Dermis microvascular lymphatic vessel endothelial cell (primary cell): ENCODE data around the gene PHAF1. TPM values are rescaled to one million over a fixed set of nuclear protein-coding genes. Genes with fewer than 3 reads are reported as not detected.
A peak's percentile ranks its signal among the peaks of the same experiment; 100 is the strongest.

ENCODE experiments used
- DNase-seq, 2 donors: peaks; one replicate each; pipeline versions ENCODE4 v3.0.0 to v3.0.0-alpha.2; 2010; ENCODE audit warnings: low read depth in 2 of 2
- total RNA-seq: library from RNA; depleted of rRNA; stranded (reverse); fragments of >200 nt; gene quantifications from 2 replicates; pipeline ENCODE4 v1.2.1, GENCODE V29; 2014

The PHAF1 gene
- total RNA-seq, 1 donor from 2014 or later: 9.6 TPM

DNA sequence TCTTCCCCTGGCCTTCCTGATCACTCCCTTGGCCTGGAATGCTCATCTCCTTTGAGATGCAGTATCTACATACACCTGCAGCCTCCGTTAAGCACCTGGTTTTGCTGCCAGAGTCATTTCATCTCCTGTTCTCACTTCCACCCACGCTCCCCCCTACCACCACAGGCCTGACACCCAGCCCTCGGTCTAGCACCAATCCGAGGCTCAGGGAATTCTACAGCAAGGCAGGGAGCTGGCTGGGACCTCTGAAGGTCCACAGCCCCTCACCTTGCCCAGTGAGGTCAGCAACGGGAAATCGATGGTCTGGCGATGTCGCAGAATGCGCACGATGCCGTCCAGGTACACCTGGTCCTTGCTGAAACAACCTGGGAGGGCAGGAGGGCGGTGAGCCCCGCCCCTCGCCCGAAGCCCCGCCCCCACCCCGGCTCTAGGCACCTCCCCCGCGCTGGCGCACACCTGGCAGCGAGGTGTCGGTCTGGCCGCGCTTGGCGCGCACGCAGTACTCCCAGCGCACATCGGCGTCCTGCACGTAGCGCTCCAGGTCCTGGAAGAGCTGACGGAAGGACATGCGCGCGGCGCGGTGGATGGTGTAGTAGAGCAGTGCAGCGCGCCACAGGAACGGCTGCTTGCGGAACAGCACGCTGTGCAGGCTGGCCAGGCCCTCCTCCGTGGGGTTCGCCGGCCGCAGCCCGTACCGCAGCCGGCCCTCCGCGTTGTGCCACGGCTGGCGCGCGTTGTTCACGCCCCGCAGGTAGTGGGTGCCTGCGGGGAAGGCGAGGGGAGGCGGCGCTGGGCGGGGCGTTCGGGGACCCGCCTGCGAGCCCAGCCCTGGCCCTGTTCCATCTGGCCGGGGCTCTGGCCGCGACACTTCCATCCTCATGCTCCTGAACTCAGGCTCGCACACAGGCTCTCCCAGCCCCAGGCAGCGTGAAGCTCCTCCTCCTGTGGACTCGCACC, 68.3 kb downstream of the PHAF1 start:
- DNase-seq: peak in 1 of 2 donors; percentile 57

DNA sequence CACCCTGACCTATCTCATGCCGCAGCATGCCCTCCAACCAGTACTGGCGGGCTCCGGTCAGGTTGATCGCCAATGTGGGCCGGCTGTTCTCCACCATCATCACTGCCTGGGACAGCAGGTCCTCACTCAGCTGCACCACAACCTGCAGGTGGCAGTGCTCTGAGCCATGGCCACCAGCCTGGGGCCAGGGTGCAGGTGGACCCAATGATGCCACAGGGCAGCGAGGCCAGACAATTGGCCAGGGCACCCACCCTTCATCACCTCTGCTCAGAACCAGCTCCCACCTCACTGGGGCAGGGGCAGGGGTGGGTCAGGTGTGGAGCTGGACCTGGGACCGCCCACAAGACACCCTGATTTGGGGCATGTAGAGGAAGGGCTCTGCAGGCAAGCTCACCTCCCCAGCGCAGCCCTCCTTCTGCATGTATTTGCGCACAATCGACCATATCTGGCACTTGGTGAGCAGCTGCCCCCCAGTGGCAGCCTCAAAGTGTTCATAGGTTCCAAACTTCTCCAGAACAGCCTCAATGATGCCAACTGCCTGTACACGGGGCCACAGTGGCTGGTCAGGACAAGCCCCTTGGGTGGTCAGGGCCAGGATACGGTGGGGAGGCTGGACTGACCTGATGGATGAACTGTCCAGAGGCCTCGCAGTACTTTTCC, 69.8 kb downstream of the PHAF1 start:
- DNase-seq: peak in 1 of 2 donors; percentile 24

DNA sequence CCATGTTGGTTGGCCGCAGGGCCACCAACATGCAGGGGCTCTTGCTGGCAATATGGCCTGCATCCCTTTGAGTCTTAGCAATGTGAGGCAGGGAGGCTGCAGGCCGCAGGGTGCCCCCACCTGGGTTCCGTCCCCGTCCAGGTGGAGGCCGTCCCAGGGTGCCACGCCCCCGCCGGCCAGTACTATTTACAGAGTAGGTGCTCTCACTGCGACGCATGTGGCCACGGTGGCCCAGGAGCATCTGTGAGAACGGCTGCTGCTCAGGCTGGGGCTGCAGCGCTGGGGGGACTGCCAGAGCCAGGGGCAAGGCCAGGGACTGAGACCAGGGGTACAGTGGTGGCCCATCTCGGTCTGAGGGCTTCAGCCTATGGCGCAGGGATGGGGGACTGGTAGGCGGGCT, 70.4 kb downstream of the PHAF1 start:
- no peak for DNase-seq

DNA sequence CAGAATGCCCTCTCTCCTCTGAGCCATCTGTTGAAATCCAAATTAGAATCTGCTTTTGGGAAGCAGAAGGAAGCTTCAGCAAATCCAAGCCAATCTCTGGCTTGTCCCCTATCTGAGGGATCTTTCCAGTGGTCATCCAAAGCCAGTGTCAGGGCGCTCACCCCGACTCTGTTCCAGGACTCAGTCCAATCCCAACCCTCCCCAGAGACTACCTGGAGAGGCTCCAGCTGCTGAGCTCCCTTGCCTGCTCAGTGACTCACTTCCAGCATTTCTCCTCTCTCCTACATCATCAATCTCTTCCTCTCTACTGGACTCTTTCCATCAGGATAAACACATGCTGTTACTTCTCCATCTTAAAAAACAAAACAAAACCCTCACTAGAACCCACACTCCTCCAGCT, 71.6 kb downstream of the PHAF1 start:
- peak in 1 of 2 donors; percentile 70 for DNase-seq

DNA sequence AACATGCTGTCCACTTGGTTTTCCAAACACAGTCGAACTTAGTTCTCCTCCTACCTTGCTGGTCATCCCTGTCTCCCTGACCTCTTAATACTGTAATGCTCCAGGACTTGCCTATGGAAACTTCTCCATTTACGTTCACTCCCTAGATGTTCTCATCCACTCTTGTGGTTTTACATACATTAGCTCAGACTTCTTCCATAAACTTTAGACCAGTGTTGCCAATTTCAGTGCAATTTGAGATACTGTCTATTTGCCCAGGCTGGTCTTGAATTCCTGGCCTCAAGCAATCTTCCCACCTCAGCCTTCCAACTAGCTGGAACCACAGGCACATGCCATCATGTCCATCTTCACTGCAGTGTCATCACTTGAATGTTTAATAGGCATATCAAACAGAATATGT, 72.5 kb downstream of the PHAF1 start:
- DNase-seq: no peak

DNA sequence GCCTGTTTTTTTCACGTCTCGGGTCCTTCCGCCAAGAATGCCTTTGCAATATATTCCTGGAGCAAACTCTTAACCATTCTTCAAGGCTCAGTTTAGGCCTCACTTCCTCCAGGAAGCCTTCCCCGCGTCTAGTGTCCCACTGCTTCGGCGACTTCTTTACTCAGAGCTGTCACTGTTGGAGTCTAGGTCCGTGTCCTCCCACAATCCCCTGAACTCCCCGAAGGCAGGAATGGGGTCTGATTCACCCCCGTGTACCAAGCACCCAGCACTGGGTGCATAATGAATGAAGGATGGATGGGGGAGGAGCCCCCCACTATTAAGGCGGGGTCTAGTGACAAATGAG, 73.5 kb downstream of the PHAF1 start:
- DNase-seq: no peak

DNA sequence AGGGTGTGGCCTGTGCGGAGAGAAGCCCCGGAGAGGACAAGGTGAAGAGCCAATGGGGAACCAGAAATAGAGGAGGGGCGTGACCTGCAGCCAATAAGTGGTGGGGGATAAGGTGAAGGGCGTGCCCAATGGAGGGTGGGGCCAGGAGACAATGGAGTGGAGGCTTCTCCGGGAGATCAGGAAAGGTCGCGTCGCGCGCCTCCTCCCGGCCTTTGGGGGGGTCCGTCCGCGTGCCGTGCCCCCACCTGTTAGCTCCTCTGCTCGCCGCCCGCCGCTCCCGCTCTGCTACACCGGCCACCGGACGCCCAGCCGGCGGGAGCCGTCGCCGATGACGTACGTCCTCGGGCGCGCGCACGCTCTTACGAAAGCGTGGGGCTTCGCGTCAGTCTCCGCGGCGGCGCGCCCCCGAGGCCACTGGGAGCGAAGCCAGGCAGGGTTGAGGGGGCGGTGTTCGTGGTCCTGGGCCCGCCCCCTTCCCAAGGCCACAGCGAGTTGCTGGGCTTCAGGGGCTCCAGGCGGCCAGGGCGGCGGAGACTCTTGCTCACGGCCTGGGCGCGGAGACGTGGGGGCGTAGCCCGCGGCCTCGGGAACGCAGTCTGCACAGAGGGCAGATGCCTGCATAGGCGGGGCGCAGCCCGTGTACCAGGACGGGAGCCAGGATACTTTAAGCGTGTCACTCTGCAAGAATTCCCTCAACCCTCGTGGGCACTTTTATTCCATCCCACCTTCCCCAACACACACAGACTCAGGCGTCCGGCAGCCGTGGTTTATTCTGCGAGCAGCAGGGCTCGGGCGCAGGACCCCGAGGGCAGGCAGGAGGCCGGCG, 74.1 kb downstream of the PHAF1 start, which contains the start of gene MATCAP1:
Gene MATCAP1, minus strand, starts transcription at position 337 of the 826 bp plus-strand sequence. CDS start 3,353 bp downstream, outside the sequence.
- peak; percentile 96 to 99 for DNase-seq

DNA sequence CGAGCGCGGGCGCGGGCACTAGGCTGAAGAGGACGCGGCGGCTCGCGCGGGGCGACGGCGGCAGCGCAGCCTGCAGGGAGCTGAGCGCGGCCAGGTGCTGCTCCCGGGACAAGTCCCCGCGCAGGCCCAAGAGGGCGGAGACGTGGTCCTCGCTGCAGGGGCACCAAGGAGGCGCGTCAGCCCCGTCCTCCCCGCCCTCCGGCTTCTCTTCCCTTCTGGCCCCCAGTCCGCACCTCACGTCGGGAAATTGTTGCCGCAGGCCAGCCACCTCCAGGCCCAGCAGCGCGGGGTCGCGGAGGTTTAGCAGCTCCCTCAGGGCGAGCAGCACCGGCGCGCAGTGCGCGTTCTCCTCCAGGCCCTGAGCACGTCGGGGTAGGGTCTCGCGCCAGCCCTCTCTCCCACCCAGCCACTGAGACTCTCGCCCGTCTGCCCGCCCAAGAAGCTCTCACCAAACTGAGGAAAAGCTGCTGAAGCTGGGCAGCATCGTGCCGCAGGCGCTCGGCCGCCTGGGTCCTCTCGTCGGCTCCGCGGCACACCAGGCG, 74.8 kb downstream of the PHAF1 start:
- DNase-seq: no peak

DNA sequence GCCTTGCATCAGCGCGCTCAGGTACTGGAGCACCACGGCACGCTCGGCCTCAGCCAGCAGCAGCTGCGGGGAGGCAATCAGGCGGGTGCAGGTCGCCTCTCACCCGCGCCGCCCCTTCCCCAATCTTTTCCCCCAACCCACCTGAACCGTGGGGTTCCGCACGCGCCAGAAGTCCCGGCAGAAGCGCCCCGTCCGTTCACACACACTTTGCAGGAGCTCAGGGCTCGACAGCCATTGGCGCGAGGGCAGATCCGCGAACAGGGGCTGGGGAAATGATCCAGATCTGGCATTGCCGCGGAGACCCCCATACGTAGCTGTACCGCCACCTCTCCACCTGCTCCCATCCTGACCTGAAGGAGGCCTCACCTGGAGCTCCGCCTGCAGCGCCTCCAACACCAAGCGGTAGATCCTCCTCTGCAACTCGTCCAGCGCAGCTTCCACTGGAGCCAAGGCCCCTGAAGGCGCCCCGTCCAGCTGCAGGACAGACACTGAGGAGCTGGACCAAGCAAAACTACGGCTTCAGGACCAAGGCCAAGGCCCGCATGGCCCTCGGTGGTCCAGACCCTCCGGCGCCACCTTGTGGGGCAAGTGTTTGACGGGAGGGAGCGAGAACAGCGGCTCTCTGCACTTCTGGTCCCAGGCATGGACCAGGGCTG, 75.4 kb downstream of the PHAF1 start:
- DNase-seq: peak; percentile 60 to 88

DNA sequence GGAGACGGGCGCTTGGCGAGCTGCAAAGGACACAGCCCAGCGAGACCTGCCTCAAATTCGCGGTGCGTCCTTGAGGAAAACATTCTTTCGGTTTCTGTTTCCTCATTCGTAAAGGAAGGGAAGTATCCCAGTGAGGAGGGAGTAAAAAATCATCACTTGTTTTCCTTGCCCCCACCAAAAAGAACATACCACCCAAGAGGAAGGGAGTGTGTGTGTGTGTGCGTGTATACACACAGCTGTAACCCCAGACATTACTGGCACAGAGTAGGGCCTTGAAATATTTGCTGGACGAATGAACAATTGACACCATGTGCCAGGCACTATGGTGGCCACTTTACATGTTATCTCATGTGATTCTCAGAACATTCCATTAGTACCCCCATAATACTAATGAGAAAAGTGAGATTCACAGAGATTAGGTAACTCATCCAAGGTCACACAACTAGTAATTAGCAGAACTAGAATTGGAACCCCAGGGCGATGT, 76.0 kb downstream of the PHAF1 start:
- no peak for DNase-seq

DNA sequence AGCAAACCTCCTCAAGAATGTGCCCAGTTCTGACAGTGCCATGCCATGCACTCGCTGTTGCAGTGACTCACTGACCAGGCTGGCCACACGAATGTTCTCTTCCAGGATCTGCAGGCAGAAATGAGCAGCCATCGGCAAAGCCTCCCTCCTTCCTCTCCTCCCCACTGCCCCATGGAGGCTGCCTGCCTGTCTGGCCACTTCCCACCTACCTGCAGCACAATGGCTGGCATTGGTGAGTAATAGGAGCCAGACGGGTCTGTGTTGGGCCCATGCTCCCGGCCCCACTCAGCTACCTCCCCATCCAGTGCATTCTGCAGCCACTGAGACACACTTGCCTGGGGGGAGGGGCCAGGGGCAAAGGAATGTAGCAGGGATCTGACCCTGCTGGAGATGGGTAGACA, 76.8 kb downstream of the PHAF1 start:
- DNase-seq: no peak

DNA sequence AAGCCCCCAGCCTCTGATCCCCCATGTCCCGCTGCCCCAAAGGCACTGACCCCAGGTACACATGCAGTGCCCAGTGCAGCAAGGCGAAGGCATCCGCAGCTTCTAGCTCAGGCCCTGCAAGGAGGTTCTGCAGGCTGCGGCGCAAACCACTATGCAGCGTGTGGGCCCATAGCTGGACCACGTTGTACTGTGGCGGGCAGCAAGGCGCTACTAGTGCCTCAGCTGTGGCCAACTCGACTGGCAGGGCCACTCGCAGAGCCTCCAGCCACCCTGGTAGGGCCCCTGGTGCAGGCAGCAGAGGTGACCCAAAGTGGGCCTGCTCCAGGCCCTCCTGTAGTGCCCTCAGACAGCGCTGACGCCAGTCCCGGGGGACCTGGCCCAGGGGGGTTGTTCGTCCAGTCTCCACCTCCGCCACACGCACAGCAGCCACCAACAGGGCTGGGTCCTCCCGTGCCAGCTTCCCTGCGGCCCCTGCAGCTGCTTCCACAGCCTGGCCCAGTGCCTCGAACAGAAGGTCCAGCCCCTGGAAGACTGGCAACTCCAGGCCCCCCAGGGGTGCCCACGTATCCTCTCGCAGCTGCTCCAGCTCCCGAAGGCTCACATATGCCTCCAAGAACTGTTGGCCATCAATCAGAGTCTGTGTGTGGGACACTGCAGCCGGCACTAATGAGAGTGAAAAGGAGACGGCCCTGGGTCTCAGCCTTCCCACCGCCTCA, 77.6 kb downstream of the PHAF1 start:
- DNase-seq: no peak

DNA sequence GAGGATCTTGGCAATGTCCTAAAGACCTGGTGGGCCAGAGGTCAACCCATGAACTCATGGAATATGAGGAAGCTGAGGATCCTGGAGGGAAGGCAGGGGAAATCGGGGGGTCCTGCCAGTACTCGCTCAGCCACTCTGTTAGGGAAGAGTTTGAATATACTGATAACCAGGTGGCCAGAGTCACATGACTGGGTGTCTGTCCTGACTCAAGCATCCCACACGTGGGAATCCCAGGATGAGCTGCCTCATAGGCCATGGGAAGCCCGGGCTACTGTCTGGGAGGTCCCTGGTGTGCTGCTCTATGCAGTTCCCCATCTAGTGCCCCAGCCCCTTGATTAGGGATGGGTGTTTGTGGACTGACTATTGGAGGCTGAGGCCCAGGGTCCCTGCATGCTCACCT, 78.6 kb downstream of the PHAF1 start:
- no peak for DNase-seq

DNA sequence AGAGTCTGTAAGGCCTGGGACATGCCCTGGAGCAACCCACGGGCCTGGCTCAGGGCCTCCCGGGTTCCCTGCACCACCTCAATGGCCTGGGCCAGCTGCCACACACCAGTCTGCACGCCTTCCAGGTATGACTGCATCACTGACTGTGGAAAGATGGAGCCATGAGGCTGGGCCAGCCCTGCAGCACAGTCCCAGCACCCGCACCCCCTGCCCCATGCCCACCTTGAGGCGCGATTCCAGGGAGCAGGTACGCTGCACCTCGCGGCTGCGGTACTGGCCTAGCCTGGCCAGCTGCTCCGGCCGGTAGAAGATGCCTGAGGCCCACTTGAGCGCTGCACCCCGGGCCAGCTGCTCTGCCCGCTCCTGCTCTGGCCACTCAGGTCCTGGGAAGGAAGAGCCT, 79.1 kb downstream of the PHAF1 start:
- DNase-seq: no peak

DNA sequence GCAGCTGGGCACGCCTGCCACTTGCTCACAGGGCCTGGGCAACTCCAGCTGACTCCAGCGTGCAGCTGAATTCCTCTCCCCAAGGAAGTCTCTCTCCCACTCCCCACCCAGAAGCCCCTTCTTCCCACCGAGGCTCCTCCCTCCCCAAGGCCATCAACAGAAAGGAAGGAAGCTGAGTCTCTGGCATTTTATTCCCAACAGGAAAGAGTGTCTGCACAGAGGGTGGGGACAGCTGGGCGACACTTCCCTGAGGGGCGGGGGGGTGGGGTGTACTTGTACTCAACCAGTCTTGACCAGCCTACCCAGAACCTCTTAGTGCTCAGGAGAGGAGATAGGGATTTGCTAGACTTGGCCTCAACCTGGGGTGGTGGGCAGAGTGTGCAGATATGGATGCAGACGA, 80.3 kb downstream of the PHAF1 start, which contains the start of gene EXOC3L1:
Gene EXOC3L1, minus strand, starts transcription at position 96 of the 400 bp plus-strand sequence. CDS start 460 bp downstream, outside the sequence.
- DNase-seq: no peak

DNA sequence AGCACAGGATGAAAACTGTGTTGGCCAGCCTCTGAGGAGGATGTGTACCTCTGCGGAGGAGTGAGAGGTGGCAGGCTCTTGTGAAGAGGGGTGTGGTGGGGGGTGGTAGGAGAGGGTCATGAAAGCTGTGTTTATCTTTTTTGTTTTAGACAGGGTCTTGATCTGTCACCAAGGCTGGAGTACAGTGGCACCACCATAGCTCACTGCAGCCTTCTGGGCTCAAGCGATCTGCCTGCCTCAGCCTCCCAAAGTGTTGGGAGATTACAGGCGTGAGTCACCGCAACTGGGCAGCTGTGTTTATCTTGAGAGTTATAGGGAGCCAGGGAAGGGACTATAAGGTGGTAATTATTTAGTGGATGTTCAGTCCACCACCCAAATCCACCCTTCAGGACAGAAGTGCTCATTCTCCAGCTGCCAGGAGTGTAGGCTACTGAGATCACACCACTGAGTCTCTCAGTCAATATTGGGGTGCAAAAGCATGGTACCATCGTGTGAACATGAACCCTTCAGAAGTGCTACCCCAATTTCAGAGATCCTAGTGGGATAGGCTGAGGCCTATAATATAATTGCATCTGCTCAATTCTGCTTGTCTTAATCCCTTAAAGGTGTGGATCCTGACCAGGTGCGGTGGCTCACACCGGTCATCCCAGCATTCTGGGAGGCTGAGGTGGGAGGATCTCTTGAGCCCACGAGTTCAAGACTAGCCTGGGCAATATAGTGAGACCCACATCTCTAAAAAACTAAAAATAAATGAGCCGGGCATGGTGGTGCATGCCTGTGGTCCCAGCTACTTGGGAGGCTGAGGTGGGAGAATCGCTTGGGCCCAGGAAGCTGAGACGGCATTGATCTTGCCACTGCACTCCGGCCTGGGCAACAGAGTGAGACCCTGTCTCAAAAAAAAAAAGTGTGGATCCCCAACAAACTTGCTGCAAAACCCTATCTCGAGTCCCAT, 81.0 kb downstream of the PHAF1 start:
- peak in 1 of 2 donors; percentile 34 for DNase-seq

DNA sequence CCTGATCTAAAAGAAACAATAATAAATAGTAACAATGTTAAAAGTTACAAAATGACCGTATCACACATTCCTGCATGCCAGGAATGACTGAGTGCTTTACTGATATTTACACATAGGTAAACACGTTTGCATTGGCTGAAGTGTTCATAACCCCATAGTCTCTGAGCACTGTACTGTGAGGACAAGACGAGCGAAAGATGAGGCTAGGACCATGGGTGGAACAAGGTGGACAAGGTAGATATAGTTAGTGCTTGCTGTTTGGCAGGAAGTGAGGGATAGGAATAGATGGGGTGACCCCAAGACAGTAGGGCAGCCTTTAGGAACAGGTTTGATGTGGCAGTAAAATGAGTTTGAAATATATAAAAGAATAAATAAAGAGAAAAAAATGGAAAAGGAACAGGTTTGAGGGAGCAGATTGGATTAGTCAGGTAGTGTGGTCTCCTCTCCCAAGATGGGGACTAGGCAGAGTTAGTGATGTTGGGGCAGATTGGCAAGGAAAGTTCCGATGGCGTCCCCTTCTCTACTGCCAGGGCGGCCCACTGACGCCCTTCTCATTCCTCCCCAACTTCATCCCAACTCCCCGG, 81.8 kb downstream of the PHAF1 start:
- DNase-seq: no peak

DNA sequence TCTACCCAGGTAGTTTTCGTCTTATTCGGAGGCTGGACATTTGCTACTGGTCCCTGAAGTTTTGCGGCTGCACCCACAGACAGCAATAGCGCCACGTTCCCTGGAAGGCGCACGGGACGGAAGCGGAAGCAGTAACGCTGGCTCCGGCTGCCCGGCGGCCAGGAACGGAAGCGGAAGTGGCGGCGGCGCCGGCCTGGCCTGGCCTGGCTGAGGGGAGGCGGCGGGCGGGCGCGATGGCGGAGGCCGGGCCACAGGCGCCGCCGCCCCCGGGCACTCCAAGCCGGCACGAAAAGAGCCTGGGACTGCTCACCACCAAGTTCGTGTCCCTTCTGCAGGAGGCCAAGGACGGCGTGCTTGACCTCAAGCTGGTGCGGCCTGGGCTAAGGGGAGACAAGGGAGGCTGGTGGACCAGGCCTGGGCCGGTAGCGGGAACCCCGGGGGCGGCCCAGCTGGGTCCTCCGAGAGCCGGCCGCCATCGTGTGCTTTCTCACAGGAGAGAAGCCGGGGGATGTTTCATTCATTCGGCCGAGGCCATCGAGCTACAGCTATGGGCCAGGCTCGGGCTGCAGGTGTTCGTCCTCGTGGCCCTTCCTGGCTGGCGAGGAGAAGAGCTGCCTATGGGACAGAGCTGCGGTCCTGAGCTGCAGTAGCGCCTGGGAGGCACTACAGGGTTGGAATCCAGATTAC, 82.4 kb downstream of the PHAF1 start, which contains the start of gene E2F4:
Gene E2F4, plus strand, starts transcription at position 161 of the 687 bp plus-strand sequence. Its CDS starts 73 bp downstream, at position 234.
- peak; percentile 87 to 96 for DNase-seq
